ENCODE measurements around the gene NANOS3.
"Not testable (repeated sequence)": the region's sequence is repeated elsewhere in the genome, so short reads cannot be mapped to it uniquely, and the experiment has no call there.

NANOS3 gene

GRCh38 chr19:13842291-13843103, 34.4 kb upstream of the NANOS3 start:
- in situ Hi-C loops (cut with HindIII; ENCODE audit: low sequenced_read_pairs): no loop called here

GRCh38 chr19:13843104-13843921, 33.6 kb upstream of the NANOS3 start:
- in situ Hi-C loops (cut with HindIII; ENCODE audit: low sequenced_read_pairs): no loop called here

GRCh38 chr19:13844130-13844631, 32.8 kb upstream of the NANOS3 start:
- in situ Hi-C loops (cut with HindIII; ENCODE audit: low sequenced_read_pairs): no loop called here

- in situ Hi-C loops (cut with HindIII; ENCODE audit: low sequenced_read_pairs): no loop called here
These were observed 30.2 kb upstream of the NANOS3 start for GRCh38 chr19:13846557-13847406.

- in situ Hi-C loops (cut with HindIII; ENCODE audit: low sequenced_read_pairs): no loop called here
These were observed 29.3 kb upstream of the NANOS3 start for GRCh38 chr19:13847407-13848339.

DNA sequence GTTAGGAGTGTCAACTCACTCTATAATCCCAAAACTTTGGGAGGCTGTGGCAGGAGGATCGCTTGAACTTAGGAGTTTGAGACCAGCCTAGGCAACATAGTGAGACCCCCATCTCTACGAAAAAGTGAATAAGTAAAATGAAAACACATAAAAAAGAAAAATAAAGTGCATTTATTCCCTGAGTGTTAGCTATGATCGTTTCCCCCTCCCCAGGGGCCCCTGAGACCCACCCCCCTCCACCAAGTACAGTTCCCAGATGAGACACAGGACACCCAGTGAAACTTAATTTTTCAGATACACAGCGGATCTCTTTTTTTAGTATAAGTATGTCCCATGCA, 28.6 kb upstream of the NANOS3 start:
- in situ Hi-C loops (cut with HindIII; ENCODE audit: low sequenced_read_pairs): no loop called here

GRCh38 chr19:13848798-13849676, 27.9 kb upstream of the NANOS3 start:
- in situ Hi-C loops (cut with HindIII; ENCODE audit: low sequenced_read_pairs): no loop called here

DNA sequence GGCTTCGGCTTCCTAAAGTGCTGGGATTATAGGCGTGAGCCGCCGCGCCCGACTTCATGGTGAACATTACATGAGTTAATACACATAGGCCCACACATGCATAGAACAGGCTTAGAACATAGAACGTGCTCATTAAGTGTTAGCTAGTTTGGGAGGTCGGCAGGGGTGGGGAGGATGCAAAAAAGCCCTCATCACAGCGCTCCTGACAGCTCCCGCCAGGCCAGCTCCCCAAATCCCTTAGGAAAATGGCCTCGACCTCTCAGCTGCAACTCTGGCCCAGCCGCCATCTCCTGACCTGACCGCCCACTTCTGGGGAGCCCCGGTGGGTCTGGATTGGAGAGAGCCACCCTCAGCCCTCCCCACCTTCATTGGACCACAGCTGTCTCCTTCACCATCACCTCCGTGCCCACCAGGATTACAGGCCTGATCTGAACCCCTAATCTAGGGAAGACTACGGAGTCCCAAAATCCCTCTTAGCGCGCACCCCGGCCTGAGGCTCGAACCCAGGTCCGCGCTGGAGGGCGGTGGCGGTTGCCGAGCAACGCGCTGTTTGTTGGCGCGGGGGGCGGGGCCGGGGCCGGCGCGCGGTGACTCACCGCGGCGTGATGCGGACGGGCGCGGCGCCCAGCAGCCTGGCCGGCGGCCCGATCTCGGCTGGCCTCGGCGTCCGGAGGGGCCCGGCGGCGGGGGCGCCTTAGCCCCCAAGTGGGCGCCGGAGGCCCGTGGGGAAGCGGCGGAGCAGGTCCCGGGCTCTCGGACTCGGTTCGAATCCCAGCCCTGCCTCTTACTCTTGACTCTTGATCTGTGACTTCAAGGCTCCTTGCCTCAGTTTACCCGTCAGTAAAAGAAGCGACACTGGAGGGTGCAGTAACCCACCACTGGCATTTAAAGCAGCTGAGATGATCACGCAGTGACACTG, 26.7 kb upstream of the NANOS3 start:
- in situ Hi-C loops (cut with HindIII; ENCODE audit: low sequenced_read_pairs): no loop called here

- in situ Hi-C loops (cut with HindIII; ENCODE audit: low sequenced_read_pairs): no loop called here
These were observed 25.8 kb upstream of the NANOS3 start for GRCh38 chr19:13850910-13851733.

DNA sequence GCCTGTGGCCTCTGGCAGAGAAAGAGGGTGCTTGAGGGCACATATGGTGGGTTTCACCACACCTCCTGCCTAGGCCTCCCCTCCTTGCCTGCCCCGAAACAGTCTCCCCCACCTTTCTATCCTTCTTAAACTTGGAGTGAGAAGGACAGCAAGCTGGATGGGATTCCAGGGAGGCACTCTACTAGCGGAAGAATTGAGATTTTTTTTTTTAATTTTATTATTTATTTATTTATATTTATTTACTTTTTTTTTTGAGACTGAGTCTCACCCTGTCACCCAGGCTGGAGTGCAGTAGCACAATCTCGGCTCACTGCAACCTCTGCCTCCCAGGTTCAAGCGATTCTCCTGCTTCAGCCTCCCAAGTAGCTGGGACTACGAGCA, 25.2 kb upstream of the NANOS3 start:
- in situ Hi-C loops (cut with HindIII; ENCODE audit: low sequenced_read_pairs): not testable (repeated sequence)

DNA sequence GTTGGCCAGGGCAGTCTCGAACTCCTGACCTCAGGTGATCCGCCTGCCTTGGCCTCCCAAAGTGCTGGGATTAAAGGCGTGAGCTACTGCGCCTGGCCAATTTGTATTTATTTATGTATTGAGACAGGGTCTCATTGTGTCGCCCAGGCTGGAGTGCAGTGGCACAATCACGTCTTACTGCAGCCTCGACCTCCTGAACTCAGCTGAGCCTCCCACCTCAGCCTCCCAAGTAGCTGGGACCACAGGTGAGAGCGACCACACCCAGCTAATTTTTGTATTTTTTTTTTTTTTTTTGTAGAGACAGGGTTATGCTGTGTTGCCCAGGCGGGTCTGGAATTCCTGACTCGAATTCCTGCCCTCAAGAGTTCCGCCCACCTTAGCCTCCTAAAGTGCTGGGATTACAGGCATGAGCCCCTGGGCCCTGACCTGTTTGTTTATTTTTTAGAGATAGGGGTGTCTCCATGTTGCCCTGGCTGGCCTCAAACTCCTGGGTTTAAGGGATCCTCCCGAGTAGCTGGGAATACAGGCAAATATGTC, 24.7 kb upstream of the NANOS3 start:
- in situ Hi-C loops (cut with HindIII; ENCODE audit: low sequenced_read_pairs): not testable (repeated sequence)

DNA sequence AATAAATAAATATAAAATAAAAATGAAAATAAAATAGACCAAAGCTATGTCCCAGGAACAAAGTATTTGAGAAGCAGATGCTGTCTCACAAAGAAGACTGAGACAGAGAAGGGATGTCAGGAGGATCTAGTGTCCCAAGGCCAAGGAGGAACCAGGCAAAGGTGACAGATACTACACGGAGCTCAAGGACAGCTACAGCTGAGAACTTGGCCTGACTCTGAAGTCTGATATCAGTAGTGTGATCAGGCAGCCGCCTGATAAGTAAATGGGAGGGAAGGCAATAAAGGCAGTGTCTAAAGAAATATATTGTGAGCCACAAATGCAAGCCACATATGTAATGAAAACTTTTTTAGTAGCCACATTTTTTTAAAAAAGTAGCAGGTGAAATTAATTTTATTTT, 20.4 kb upstream of the NANOS3 start:
- in situ Hi-C loops (cut with HindIII; ENCODE audit: low sequenced_read_pairs): no loop called here

- in situ Hi-C loops (cut with HindIII; ENCODE audit: low sequenced_read_pairs): no loop called here
These were observed 17.5 kb upstream of the NANOS3 start for GRCh38 chr19:13859361-13859880.

GRCh38 chr19:13860679-13861391, 16.1 kb upstream of the NANOS3 start:
- in situ Hi-C loops (cut with HindIII; ENCODE audit: low sequenced_read_pairs): no loop called here

- in situ Hi-C loops (cut with HindIII; ENCODE audit: low sequenced_read_pairs): no loop called here
These were observed 15.6 kb upstream of the NANOS3 start for GRCh38 chr19:13861392-13861713.

All from DLD1 (cell line).